Ishikawa (cell line): ENCODE results near the gene INO80E.

ENCODE experiments used
- CEBPB ChIP-seq: IDR thresholded peaks from 2 replicates; pipeline ENCODE4 v1.6.1; 2012
- CREB1 ChIP-seq: IDR thresholded peaks from 2 replicates; pipeline ENCODE4 v1.6.1; 2012; ENCODE audit warnings: low read depth
- EGR1 ChIP-seq: IDR thresholded peaks from 2 replicates; pipeline ENCODE4 v1.6.1; 2012
- EP300 ChIP-seq: IDR thresholded peaks from 2 replicates; pipeline ENCODE4 v1.6.1; 2012; ENCODE audit warnings: borderline replicate concordance
- FOXM1 ChIP-seq: IDR thresholded peaks from 2 replicates; pipeline ENCODE4 v1.6.1; 2012; ENCODE audit warnings: low read depth, borderline replicate concordance
- MAX ChIP-seq: IDR thresholded peaks from 2 replicates; pipeline ENCODE4 v1.6.1; 2012
- NFIC ChIP-seq: IDR thresholded peaks from 2 replicates; pipeline ENCODE4 v1.6.1; 2012
- RAD21 ChIP-seq: IDR thresholded peaks from 2 replicates; pipeline ENCODE4 v1.6.1; 2012; ENCODE audit warnings: low read depth
- TAF1 ChIP-seq: IDR thresholded peaks from 2 replicates; pipeline ENCODE4 v1.6.1; 2012; ENCODE audit warnings: low read depth, mild to moderate bottlenecking
- TCF12 ChIP-seq: IDR thresholded peaks from 2 replicates; pipeline ENCODE4 v1.6.1; 2012; ENCODE audit warnings: low read depth
- TEAD4 ChIP-seq: IDR thresholded peaks from 2 replicates; pipeline ENCODE4 v1.6.1; 2012
- YY1 ChIP-seq: IDR thresholded peaks from 2 replicates; pipeline ENCODE4 v1.6.1; 2012; ENCODE audit warnings: low read depth
- ZBTB7A ChIP-seq: IDR thresholded peaks from 2 replicates; pipeline ENCODE4 v1.6.1; 2012; ENCODE audit warnings: low read depth
- TF ChIP-seq, protein P1 (sequence below): IDR thresholded peaks from 2 replicates; pipeline ENCODE4 v1.6.1; 2012; ENCODE audit warnings: low read depth, mild to moderate bottlenecking
- TF ChIP-seq, protein P2 (sequence below): IDR thresholded peaks from 2 replicates; pipeline ENCODE4 v1.6.1; 2012

Gene INO80E

DNA sequence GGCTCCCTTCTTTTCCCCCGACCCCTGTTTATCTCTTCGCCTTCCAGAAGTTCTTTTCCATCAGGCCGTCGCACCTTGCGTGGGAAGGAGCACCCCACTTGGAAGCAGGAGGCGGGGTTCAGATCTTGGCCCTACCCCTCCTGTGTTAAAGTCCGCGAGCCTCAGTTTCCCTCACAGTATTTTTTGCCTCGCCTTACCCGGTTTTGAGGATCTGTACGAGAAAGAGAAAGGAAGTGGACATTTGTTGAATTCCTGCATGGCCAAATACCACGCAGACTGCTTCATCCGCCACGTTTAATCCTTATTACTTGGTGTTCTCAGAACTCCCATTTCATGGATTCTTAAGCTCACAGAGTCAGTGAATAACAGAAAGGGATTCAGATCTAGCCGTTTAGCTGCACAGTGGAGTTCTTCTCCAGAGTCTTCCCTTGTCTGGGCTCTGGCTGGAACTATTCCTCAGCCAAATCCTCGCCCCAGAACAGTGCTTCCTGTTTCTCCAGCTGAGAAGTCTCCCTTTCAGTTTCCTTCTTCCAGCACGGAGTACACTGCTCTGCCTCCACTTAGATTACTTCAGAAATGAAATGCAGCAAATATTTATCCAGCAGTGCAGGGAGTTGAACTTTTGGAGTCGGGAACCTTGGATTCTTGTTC, 33.6 kb upstream of the INO80E start:
- TF ChIP-seq MAX (no peak), CEBPB (no peak), NFIC (no peak), EGR1 (no peak), TEAD4 (no peak), CREB1 (no peak), EP300 (no peak), FOXM1 (no peak), YY1 (no peak)
- TF ChIP-seq, protein P1, sequence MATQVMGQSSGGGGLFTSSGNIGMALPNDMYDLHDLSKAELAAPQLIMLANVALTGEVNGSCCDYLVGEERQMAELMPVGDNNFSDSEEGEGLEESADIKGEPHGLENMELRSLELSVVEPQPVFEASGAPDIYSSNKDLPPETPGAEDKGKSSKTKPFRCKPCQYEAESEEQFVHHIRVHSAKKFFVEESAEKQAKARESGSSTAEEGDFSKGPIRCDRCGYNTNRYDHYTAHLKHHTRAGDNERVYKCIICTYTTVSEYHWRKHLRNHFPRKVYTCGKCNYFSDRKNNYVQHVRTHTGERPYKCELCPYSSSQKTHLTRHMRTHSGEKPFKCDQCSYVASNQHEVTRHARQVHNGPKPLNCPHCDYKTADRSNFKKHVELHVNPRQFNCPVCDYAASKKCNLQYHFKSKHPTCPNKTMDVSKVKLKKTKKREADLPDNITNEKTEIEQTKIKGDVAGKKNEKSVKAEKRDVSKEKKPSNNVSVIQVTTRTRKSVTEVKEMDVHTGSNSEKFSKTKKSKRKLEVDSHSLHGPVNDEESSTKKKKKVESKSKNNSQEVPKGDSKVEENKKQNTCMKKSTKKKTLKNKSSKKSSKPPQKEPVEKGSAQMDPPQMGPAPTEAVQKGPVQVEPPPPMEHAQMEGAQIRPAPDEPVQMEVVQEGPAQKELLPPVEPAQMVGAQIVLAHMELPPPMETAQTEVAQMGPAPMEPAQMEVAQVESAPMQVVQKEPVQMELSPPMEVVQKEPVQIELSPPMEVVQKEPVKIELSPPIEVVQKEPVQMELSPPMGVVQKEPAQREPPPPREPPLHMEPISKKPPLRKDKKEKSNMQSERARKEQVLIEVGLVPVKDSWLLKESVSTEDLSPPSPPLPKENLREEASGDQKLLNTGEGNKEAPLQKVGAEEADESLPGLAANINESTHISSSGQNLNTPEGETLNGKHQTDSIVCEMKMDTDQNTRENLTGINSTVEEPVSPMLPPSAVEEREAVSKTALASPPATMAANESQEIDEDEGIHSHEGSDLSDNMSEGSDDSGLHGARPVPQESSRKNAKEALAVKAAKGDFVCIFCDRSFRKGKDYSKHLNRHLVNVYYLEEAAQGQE: no peak
- TF ChIP-seq, protein P2, sequence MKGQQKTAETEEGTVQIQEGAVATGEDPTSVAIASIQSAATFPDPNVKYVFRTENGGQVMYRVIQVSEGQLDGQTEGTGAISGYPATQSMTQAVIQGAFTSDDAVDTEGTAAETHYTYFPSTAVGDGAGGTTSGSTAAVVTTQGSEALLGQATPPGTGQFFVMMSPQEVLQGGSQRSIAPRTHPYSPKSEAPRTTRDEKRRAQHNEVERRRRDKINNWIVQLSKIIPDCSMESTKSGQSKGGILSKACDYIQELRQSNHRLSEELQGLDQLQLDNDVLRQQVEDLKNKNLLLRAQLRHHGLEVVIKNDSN: no peak

DNA sequence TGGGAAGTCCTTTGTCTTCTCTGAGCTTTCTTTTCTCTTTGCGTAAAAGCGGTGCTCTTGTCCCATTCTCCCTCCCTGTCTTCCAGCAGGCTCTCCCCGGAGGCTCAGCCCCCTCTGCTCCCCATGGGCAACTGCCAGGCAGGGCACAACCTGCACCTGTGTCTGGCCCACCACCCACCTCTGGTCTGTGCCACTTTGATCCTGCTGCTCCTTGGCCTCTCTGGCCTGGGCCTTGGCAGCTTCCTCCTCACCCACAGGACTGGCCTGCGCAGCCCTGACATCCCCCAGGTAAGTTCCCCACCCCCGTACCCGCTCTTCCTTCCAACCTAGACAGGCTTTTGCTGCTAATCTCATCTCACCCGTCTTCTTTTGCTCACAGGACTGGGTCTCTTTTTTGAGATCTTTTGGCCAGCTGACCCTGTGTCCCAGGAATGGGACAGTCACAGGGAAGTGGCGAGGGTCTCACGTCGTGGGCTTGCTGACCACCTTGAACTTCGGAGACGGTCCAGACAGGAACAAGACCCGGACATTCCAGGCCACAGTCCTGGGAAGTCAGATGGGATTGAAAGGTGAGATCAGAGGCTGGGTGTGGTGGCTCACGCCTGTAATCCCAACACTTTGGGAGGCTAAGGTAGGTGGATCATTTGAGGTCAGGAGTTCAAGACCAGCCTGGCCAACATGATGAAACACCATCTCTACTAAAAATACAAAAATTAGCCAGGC, 32.9 kb upstream of the INO80E start:
- no peak for TF ChIP-seq TAF1
- TF ChIP-seq RAD21: no peak
- TF ChIP-seq NFIC: no peak
- TF ChIP-seq ZBTB7A: no peak
- TF ChIP-seq, protein P2: no peak
- no peak for TF ChIP-seq EP300
- TF ChIP-seq CREB1: no peak
- no peak for TF ChIP-seq TEAD4
- TF ChIP-seq FOXM1: no peak
- TF ChIP-seq CEBPB: no peak
- TF ChIP-seq MAX: no peak
- no peak for TF ChIP-seq TCF12
- no peak for TF ChIP-seq YY1
- TF ChIP-seq, protein P1: no peak

DNA sequence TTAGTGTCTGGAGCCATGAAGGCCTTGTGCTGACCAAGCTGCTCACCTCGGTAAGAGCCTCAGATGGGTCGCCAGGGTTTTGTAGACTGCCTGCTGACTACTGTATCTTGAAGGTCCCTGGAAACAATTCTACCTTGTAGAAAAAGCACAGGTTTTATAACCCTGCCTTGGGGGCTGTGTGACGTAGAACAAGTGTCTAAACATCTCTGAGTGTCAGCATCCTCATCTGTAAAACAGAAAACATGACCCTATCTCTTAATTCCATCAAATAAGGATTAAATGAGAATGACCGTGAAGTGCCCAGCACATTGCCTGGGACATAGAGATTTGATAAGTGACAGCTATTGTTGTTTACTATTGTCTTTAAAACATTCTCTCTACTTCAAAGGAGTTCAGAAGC, 27.8 kb upstream of the INO80E start:
- TF ChIP-seq, protein P1: no peak
- no peak for TF ChIP-seq RAD21
- TF ChIP-seq NFIC: no peak
- TF ChIP-seq CREB1: no peak
- TF ChIP-seq CEBPB: no peak
- TF ChIP-seq EGR1: no peak
- TF ChIP-seq TAF1: no peak
- no peak for TF ChIP-seq ZBTB7A
- TF ChIP-seq YY1: no peak
- no peak for TF ChIP-seq TEAD4
- TF ChIP-seq MAX: no peak
- TF ChIP-seq EP300: no peak
- TF ChIP-seq FOXM1: no peak
- TF ChIP-seq TCF12: no peak
